Fibroblast of skin of right biceps (primary cell): ENCODE measurements around the gene IDS.
"Not testable (repeated sequence)": the region's sequence is repeated elsewhere in the genome, so short reads cannot be mapped to it uniquely, and the experiment has no call there.

Experiments used
- DNase-seq: peaks from one replicate; pipeline ENCODE4 v3.0.0-alpha.2; 2013

IDS gene

GRCh38 chrX:149497054-149497453, 8.1 kb downstream of the IDS start:
- no peak for DNase-seq

- peak; percentile 74 for DNase-seq
Observed at GRCh38 chrX:149495573-149496071, 9.5 kb downstream of the IDS start.

GRCh38 chrX:149494844-149495565, 10.1 kb downstream of the IDS start:
- DNase-seq: no peak

GRCh38 chrX:149493567-149494562, 11.2 kb downstream of the IDS start:
- no peak for DNase-seq

- no peak for DNase-seq
Observed at GRCh38 chrX:149491812-149492211, 13.3 kb downstream of the IDS start.

GRCh38 chrX:149490100-149490499, 15.0 kb downstream of the IDS start:
- no peak for DNase-seq

GRCh38 chrX:149488411-149489052, 16.6 kb downstream of the IDS start:
- not testable (repeated sequence) for DNase-seq

GRCh38 chrX:149488008-149488407, 17.1 kb downstream of the IDS start:
- not testable (repeated sequence) for DNase-seq

GRCh38 chrX:149487292-149487691, 17.8 kb downstream of the IDS start:
- no peak for DNase-seq

GRCh38 chrX:149476513-149476912, 28.6 kb downstream of the IDS start:
- no peak for DNase-seq

GRCh38 chrX:149473966-149474365, 31.1 kb downstream of the IDS start:
- DNase-seq: no peak

GRCh38 chrX:149473092-149473491, 32.0 kb downstream of the IDS start:
- no peak for DNase-seq

GRCh38 chrX:149472625-149473024, 32.5 kb downstream of the IDS start:
- no peak for DNase-seq

- DNase-seq: no peak
Observed at GRCh38 chrX:149471397-149471796, 33.7 kb downstream of the IDS start.

- peak; percentile 53 for DNase-seq
Observed at GRCh38 chrX:149470955-149471354, 34.2 kb downstream of the IDS start.

GRCh38 chrX:149469406-149469805, 35.7 kb downstream of the IDS start:
- no peak for DNase-seq

GRCh38 chrX:149467920-149468319, 37.2 kb downstream of the IDS start:
- DNase-seq: no peak

- DNase-seq: no peak
Observed at GRCh38 chrX:149467461-149467860, 37.6 kb downstream of the IDS start.

- peak; percentile 57 for DNase-seq
Observed at GRCh38 chrX:149462849-149463248, 42.3 kb downstream of the IDS start.

GRCh38 chrX:149461746-149462145, 43.4 kb downstream of the IDS start:
- no peak for DNase-seq

- no peak for DNase-seq
Observed at GRCh38 chrX:149458586-149458985, 46.5 kb downstream of the IDS start.

GRCh38 chrX:149456476-149457245, 48.4 kb downstream of the IDS start:
- peak; percentile 12 for DNase-seq
